Fibroblast of lung (primary cell): Measurements from ENCODE around the gene NPR2. TPM values are rescaled to one million over a fixed set of nuclear protein-coding genes. Genes with fewer than 3 reads are reported as not detected.

Source experiments
- DNase-seq, 2 donors: peaks; one replicate each; pipeline versions ENCODE4 v3.0.0 to v3.0.0-alpha.2; 2010; ENCODE audit warnings: low read depth in 2 of 2
- H2AFZ ChIP-seq: 2 replicates; pipeline ENCODE4 v1.5.1; 2012; ENCODE audit warnings: low read length, control low read depth, inconsistent platforms
- H3K27ac ChIP-seq: 2 replicates; pipeline ENCODE4 v1.5.1; 2011; ENCODE audit warnings: low read length, control low read depth; ENCODE audit not compliant: insufficient read depth
- H3K27me3 ChIP-seq: 2 replicates; pipeline ENCODE4 v1.5.1; 2011; ENCODE audit warnings: mild to moderate bottlenecking, low read length; ENCODE audit not compliant: control insufficient read depth, insufficient read depth
- H3K36me3 ChIP-seq: 2 replicates; pipeline ENCODE4 v1.5.1; 2011; ENCODE audit warnings: low read length; ENCODE audit not compliant: control insufficient read depth, insufficient read depth
- H3K4me1 ChIP-seq: 2 replicates; pipeline ENCODE4 v1.5.1; 2011; ENCODE audit warnings: low read length; ENCODE audit not compliant: control insufficient read depth, insufficient read depth; ENCODE audit errors: extremely low read depth
- H3K4me2 ChIP-seq: 2 replicates; pipeline ENCODE4 v1.5.1; 2011; ENCODE audit warnings: low read length, control low read depth; ENCODE audit not compliant: insufficient read depth; ENCODE audit errors: extremely low read depth
- H3K4me3 ChIP-seq, 4 experiments: fragments of 200-600 bp in 1 of 4; sonication (generic) in 1 of 4; replicated peaks in 1 of 4; 2 replicates each; pipeline ENCODE4 v1.5.1; 2011 to 2016; ENCODE audit warnings: low read length in 4 of 4, low read depth in 3 of 4, mild to moderate bottlenecking in 3 of 4, control low read depth in 2 of 4, inconsistent platforms in 1 of 4, mixed read lengths in 1 of 4; ENCODE audit not compliant: insufficient read depth in 1 of 4; ENCODE audit errors: control extremely low read depth in 1 of 4
- H3K79me2 ChIP-seq: 2 replicates; pipeline ENCODE4 v1.5.1; 2012; ENCODE audit warnings: mild to moderate bottlenecking, low read length, inconsistent platforms; ENCODE audit not compliant: control insufficient read depth, insufficient read depth
- H3K9ac ChIP-seq: 2 replicates; pipeline ENCODE4 v1.5.1; 2011; ENCODE audit warnings: mild to moderate bottlenecking, low read length, control low read depth; ENCODE audit not compliant: insufficient read depth
- H3K9me3 ChIP-seq: 2 replicates; pipeline ENCODE4 v1.5.1; 2012; ENCODE audit warnings: low read depth, low read length; ENCODE audit not compliant: control insufficient read depth, insufficient read depth
- H4K20me1 ChIP-seq: 2 replicates; pipeline ENCODE4 v1.5.1; 2011; ENCODE audit warnings: low read length; ENCODE audit not compliant: control insufficient read depth, insufficient read depth; ENCODE audit errors: extremely low read depth
- EZH2 ChIP-seq: IDR thresholded peaks from 2 replicates; pipeline ENCODE4 v1.5.1; 2012; ENCODE audit warnings: low read length, control low read depth, mild to moderate bottlenecking; ENCODE audit errors: missing control alignments
- polyA plus RNA-seq, 2 donors: library from polyadenylated mRNA; depleted of rRNA in 1 of 2; stranded (reverse) in 1 of 2; unstranded in 1 of 2; fragments of >200 nt; gene quantifications; 2 replicates each; pipeline ENCODE4 v1.2.1, GENCODE V29; 2011 to 2012; ENCODE audit warnings: missing spikeins in 1 of 2
- total RNA-seq: library from RNA; depleted of rRNA; stranded (reverse); fragments of >200 nt; gene quantifications from 2 replicates; pipeline ENCODE4 v1.2.1, GENCODE V29; 2014
- TF ChIP-seq, protein P1 (sequence below), 2 donors: IDR thresholded peaks in 1 of 2; conservative IDR thresholded peaks in 1 of 2; 1 replicate in 1 of 2; 2 replicates in 1 of 2; pipeline ENCODE4 v1.5.1; 2011 to 2012; ENCODE audit warnings: low read length in 2 of 2, control low read depth in 1 of 2, inconsistent platforms in 1 of 2, low read depth in 1 of 2, mild to moderate bottlenecking in 1 of 2

The NPR2 gene
- total and polyA plus RNA-seq, 2 donors (not counting 1 experiment from before 2014, with no cell fraction given): 26.3 to 47.4 TPM

DNA sequence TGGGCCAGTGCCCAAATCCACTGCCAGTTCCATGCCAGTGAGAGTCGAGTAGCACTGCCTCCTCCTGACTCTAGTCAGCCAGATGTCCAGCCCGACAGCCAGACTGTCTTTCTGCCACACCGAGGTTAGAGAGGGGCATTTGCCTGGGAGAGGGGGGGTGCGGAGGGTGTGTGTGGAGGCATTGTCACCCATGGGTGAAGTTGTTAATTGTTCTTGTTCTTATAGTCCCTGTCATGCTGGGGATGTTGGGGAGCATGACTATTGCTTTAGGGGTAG, 41.2 kb upstream of the NPR2 start:
- Histone ChIP-seq H2AFZ (no peak overlapping the region), H3K79me2 (peaks cover 36% of the 10 kb centered on the region), H3K9me3 (no peaks in the 10 kb centered on the region), H3K4me1 (peaks cover 7% of the 10 kb centered on the region), H3K9ac (no peak overlapping the region), H3K27me3 (no peaks in the 10 kb centered on the region), H3K4me3 (peak overlapping the region; percentile 47 to 97 (median 80)), H3K4me2 (peak overlapping the region; percentile 82), H3K36me3 (peaks cover 7% of the 10 kb centered on the region), H4K20me1 (peaks cover 2% of the 10 kb centered on the region), H3K27ac (peak overlapping the region; percentile 81)
- TF ChIP-seq EZH2: no peak
- TF ChIP-seq, protein P1, sequence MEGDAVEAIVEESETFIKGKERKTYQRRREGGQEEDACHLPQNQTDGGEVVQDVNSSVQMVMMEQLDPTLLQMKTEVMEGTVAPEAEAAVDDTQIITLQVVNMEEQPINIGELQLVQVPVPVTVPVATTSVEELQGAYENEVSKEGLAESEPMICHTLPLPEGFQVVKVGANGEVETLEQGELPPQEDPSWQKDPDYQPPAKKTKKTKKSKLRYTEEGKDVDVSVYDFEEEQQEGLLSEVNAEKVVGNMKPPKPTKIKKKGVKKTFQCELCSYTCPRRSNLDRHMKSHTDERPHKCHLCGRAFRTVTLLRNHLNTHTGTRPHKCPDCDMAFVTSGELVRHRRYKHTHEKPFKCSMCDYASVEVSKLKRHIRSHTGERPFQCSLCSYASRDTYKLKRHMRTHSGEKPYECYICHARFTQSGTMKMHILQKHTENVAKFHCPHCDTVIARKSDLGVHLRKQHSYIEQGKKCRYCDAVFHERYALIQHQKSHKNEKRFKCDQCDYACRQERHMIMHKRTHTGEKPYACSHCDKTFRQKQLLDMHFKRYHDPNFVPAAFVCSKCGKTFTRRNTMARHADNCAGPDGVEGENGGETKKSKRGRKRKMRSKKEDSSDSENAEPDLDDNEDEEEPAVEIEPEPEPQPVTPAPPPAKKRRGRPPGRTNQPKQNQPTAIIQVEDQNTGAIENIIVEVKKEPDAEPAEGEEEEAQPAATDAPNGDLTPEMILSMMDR (conservative IDR thresholded peaks at IDR 0.05 in 1 of 2, IDR thresholded peaks at IDR 0.05 in 1 of 2; ENCODE audit: low read depth in 1 of 2, low read length in 2 of 2): no peak
- no peak for DNase-seq

DNA sequence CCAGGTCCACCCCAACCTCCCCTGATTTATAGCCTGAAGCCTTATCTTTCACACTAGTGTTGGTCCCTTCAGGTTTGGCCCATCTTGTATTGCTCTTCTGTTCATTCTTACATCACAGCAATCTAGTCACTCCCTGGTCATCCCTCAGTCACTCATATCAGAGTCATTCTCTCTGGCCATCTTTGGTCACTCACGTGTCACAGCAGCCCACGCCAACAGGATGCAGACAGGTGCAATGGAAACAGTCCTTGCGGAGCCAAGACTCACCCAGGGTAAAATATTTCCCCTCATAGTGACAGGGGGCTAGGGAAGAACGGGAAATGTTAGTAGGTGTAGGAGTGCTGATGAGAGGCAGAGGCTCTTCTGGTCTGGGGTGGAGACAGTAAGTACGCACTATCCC, 37.9 kb upstream of the NPR2 start:
- no peak overlapping the region for H3K27ac ChIP-seq
- H4K20me1 ChIP-seq: no peaks in the 10 kb centered on the region
- peaks cover 7% of the 10 kb centered on the region for H3K36me3 ChIP-seq
- peaks cover 8% of the 10 kb centered on the region for H3K79me2 ChIP-seq
- no peak for DNase-seq
- no peak overlapping the region for H3K4me3 ChIP-seq
- H3K4me2 ChIP-seq: no peak overlapping the region
- H3K9me3 ChIP-seq: no peaks in the 10 kb centered on the region
- no peak for TF ChIP-seq EZH2
- TF ChIP-seq, protein P1 (conservative IDR thresholded peaks at IDR 0.05 in 1 of 2, IDR thresholded peaks at IDR 0.05 in 1 of 2; ENCODE audit: low read depth in 1 of 2, low read length in 2 of 2): no peak
- H2AFZ ChIP-seq: no peak overlapping the region
- H3K27me3 ChIP-seq: peaks cover 2% of the 10 kb centered on the region
- H3K9ac ChIP-seq: no peak overlapping the region
- H3K4me1 ChIP-seq: peaks cover 10% of the 10 kb centered on the region

DNA sequence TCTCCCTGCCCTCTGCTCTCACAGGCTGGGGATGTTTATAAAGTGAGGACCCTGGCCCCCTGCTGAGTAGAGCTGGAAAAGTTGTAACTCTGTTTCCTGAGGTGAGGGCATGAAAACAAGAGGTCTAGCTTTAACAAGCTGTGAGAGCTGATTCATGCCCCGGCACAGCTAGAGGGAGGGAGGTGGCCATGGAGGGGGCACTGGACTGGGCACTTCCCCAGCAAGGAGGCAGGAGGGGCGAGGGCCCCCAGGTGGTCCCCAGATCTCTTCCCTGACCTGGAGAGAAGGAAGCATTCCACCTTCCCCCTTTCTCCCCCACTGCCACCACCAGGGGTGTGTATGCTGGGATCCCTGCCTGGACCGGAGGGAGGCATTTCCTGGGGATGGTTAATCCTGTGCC, 37.1 kb upstream of the NPR2 start, which contains the start of gene MSMP:
Gene MSMP, minus strand, starts transcription at position 13 of the 400 bp plus-strand sequence. CDS start 147 bp downstream, outside the sequence.
- no peak for DNase-seq
- H3K9ac ChIP-seq: no peak within 1 kb of the TSS
- H3K4me1 ChIP-seq: peaks cover 10% of the 10 kb centered on the region
- H3K27me3 ChIP-seq: peaks cover 2% of the 10 kb centered on the region
- no peaks in the 10 kb centered on the region for H3K9me3 ChIP-seq
- TF ChIP-seq, protein P1 (conservative IDR thresholded peaks at IDR 0.05 in 1 of 2, IDR thresholded peaks at IDR 0.05 in 1 of 2; ENCODE audit: low read depth in 1 of 2, low read length in 2 of 2): no peak
- TF ChIP-seq EZH2: no peak
- H3K4me2 ChIP-seq: no peak within 1 kb of the TSS
- H4K20me1 ChIP-seq: no peaks in the 10 kb centered on the region
- no peak within 1 kb of the TSS for H3K27ac ChIP-seq
- H3K4me3 ChIP-seq: no peak within 1 kb of the TSS
- H3K79me2 ChIP-seq: peaks cover 4% of the 10 kb centered on the region
- no peak within 1 kb of the TSS for H2AFZ ChIP-seq
- peaks cover 7% of the 10 kb centered on the region for H3K36me3 ChIP-seq
